Endothelial cell (in vitro differentiated cells): Measurements from ENCODE around the gene NOC2L. TPM values are rescaled to one million over a fixed set of nuclear protein-coding genes. Genes with fewer than 3 reads are reported as not detected.

Source experiments
- DNase-seq: peaks from one replicate; pipeline ENCODE4 v3.0.0; 2021; ENCODE audit warnings: low spot score
- H3K27ac Mint-ChIP-seq: one replicate; pipeline ENCODE4 v1.8.0; 2021; ENCODE audit warnings: mixed read lengths, inconsistent platforms; ENCODE audit not compliant: unreplicated experiment
- H3K27me3 Mint-ChIP-seq: one replicate; pipeline ENCODE4 v1.8.0; 2021; ENCODE audit warnings: mild to moderate bottlenecking, moderate library complexity, mixed read lengths, inconsistent platforms; ENCODE audit not compliant: unreplicated experiment
- H3K36me3 Mint-ChIP-seq: one replicate; pipeline ENCODE4 v1.8.0; 2021; ENCODE audit warnings: mild to moderate bottlenecking, low read depth, mixed read lengths, inconsistent platforms; ENCODE audit not compliant: unreplicated experiment
- H3K4me1 Mint-ChIP-seq: one replicate; pipeline ENCODE4 v1.8.0; 2021; ENCODE audit warnings: mild to moderate bottlenecking, mixed read lengths, inconsistent platforms; ENCODE audit not compliant: unreplicated experiment
- H3K4me3 Mint-ChIP-seq: one replicate; pipeline ENCODE4 v1.8.0; 2021; ENCODE audit warnings: mild to moderate bottlenecking, mixed read lengths, inconsistent platforms; ENCODE audit not compliant: unreplicated experiment
- H3K9me3 Mint-ChIP-seq: one replicate; pipeline ENCODE4 v1.8.0; 2021; ENCODE audit warnings: mixed read lengths, inconsistent platforms; ENCODE audit not compliant: unreplicated experiment
- total RNA-seq: library from RNA; stranded (reverse); fragmentation: NEBNext Ultra II Directional; extraction: Animal tissue kit (Norgen Biotek cat#: 25700); gene quantifications from one replicate; pipeline ENCODE4 v1.2.1, GENCODE V29; 2021; ENCODE audit not compliant: unreplicated experiment
- TF ChIP-seq, protein P1 (sequence below): fragments of 200-600 bp; sonication (generic); IDR thresholded peaks from one replicate; pipeline ENCODE4 v1.5.0; 2021; ENCODE audit warnings: antibody characterized with exemption; ENCODE audit not compliant: unreplicated experiment

NOC2L gene
- total RNA-seq, 1 donor from 2014 or later, result 56.5 TPM

DNA sequence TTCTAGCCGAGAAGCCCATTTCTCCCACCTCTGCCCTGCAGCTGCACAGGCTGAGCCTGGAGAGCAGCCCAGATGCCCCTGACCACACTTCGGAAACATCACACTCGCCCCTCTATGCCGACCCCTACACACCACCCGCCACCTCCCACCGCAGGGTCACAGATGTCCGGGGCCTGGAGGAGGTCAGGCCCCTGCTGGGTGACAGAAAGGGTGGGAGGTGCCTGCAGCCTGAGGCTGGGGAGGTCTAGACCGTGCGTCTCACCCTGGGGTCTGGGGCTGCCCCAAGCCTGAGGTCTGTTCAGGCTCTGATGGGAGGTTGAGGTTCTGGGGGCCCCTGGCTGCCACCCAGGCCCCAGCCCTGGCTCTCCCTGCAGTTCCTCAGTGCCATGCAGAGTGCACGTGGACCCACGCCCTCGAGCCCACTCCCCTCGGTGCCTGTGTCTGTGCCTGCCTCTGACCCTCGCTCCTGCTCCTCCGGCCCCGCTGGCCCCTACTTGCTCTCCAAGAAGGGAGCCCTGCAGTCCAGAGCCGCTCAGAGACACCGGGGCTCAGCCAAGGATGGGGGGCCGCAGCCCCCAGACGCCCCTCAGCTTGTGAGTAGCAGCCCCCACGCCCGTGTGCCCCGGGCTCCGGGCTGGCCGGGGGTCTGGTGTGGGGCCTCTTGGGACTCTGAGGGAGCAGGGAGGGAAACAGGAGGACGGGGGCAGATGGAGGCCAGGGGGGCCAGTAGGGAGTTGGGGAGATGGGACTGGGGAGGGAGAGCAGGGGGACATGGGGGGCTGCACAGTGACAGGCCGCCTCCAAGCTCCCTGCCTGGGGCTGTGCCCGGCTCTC lies 14.6 kb upstream of the NOC2L start:
- H3K27ac Mint-ChIP-seq, result no peak overlapping the region
- no peak overlapping the region for H3K4me3 Mint-ChIP-seq
- H3K9me3 Mint-ChIP-seq, result no peaks in the 10 kb centered on the region
- peaks cover 3% of the 10 kb centered on the region for H3K36me3 Mint-ChIP-seq
- no peak for DNase-seq
- TF ChIP-seq, protein P1, sequence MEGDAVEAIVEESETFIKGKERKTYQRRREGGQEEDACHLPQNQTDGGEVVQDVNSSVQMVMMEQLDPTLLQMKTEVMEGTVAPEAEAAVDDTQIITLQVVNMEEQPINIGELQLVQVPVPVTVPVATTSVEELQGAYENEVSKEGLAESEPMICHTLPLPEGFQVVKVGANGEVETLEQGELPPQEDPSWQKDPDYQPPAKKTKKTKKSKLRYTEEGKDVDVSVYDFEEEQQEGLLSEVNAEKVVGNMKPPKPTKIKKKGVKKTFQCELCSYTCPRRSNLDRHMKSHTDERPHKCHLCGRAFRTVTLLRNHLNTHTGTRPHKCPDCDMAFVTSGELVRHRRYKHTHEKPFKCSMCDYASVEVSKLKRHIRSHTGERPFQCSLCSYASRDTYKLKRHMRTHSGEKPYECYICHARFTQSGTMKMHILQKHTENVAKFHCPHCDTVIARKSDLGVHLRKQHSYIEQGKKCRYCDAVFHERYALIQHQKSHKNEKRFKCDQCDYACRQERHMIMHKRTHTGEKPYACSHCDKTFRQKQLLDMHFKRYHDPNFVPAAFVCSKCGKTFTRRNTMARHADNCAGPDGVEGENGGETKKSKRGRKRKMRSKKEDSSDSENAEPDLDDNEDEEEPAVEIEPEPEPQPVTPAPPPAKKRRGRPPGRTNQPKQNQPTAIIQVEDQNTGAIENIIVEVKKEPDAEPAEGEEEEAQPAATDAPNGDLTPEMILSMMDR, result no peak
- peaks cover 3% of the 10 kb centered on the region for H3K4me1 Mint-ChIP-seq
- peaks cover 22% of the 10 kb centered on the region for H3K27me3 Mint-ChIP-seq

GRCh38 chr1:972726-973458 lies 13.8 kb upstream of the NOC2L start:
- Mint-ChIP-seq H3K4me3 (no peak overlapping the region), H3K36me3 (no peaks in the 10 kb centered on the region), H3K27ac (no peak overlapping the region), H3K27me3 (peaks cover 24% of the 10 kb centered on the region), H3K4me1 (no peaks in the 10 kb centered on the region), H3K9me3 (no peaks in the 10 kb centered on the region)
- no peak for DNase-seq
- TF ChIP-seq, protein P1, result no peak

GRCh38 chr1:971751-972506 lies 12.9 kb upstream of the NOC2L start:
- no peaks in the 10 kb centered on the region for H3K4me1 Mint-ChIP-seq
- peak; percentile 7 for DNase-seq
- TF ChIP-seq, protein P1, result no peak
- H3K9me3 Mint-ChIP-seq, result no peaks in the 10 kb centered on the region
- H3K27ac Mint-ChIP-seq, result no peak overlapping the region
- H3K36me3 Mint-ChIP-seq, result no peaks in the 10 kb centered on the region
- H3K27me3 Mint-ChIP-seq, result peaks cover 24% of the 10 kb centered on the region
- no peak overlapping the region for H3K4me3 Mint-ChIP-seq

DNA sequence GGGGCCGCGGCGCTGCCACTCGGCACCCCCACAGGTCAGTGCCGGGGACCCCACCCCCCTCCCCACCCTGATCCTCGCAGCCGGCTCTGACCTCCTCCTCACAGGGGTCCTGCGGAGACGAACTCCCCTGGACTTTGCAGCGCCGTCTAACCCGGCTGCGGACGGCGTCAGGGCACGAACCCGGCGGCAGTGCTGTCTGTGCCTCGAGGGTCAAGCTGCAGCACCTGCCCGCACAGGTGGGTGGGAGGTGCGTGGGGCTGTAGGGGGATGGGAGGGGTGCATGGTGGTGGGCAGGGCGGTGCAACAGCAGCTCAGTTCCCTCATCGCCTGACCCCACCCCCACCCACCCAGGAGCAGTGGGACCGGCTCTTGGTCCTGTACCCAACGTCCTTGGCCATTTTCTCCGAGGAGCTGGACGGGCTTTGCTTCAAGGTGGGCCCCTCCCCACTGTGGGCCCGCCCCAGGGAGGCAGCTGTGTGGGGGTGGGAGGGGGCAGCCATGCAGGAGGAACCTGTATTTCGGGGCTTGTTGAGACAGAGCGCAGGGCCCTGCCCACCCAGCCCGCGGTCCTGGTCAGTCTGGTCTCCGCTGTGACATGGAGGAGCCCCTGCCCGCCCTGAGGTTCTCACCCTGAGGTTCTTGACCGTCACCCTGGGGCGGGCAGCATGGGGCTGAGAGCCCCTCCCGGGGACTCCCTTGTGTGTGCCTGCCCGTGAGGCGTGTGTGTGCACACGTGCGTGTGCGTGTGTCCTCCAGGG lies 12.1 kb upstream of the NOC2L start:
- Mint-ChIP-seq H3K9me3 (no peaks in the 10 kb centered on the region), H3K36me3 (no peaks in the 10 kb centered on the region), H3K4me1 (no peaks in the 10 kb centered on the region), H3K4me3 (no peak overlapping the region), H3K27ac (no peak overlapping the region), H3K27me3 (peaks cover 24% of the 10 kb centered on the region)
- no peak for DNase-seq
- TF ChIP-seq, protein P1, result no peak
